PC-3 (cell line): ENCODE measurements around the gene SIVA1. TPM values are rescaled to one million over a fixed set of nuclear protein-coding genes. Genes with fewer than 3 reads are reported as not detected.

Experiments
- ATAC-seq: fragments of 200-7000 bp; cut with Tn5 transposase; 2 replicates; pipeline ENCODE4 v1.9.1; 2020; ENCODE audit warnings: mild to moderate bottlenecking, moderate library complexity
- BruUV-seq: library from RNA; stranded (reverse); fragments of 400-500 nt; replicated peaks from 2 replicates; lab custom pipeline; 2021; lab: Mats Ljungman, UMichigan
- CTCF ChIA-PET: fragments of 300-600 bp; sonication (Branson Sonifier 250); formaldehyde crosslinking; loops from one replicate; lab custom pipeline; 2022; ENCODE audit warnings: antibody characterized with exemption; lab: Charles Lee
- POLR2A ChIA-PET: fragments of 300-600 bp; sonication (Branson Sonifier 250); formaldehyde crosslinking; loops from one replicate; lab custom pipeline; 2022; ENCODE audit warnings: antibody characterized with exemption; ENCODE audit not compliant: unreplicated experiment; lab: Charles Lee
- DNase-seq: peaks from one replicate; pipeline ENCODE4 v3.0.0-alpha.2; 2015
- H2AFZ ChIP-seq: fragments of 300-600 bp; sonication (generic); 2 replicates; pipeline ENCODE4 v1.6.0; 2016; ENCODE audit warnings: antibody characterized with exemption, low read length
- H3F3A ChIP-seq: fragments of 300-600 bp; sonication (generic); one replicate; pipeline ENCODE4 v1.6.0; 2017; ENCODE audit warnings: antibody characterized with exemption, low read length, control low read depth, mild to moderate bottlenecking; ENCODE audit not compliant: unreplicated experiment
- H3K27ac ChIP-seq: fragments of 300-600 bp; sonication (generic); 2 replicates; pipeline ENCODE4 v1.5.1; 2016; ENCODE audit warnings: mild to moderate bottlenecking, low read length
- H3K27me3 ChIP-seq: fragments of 300-600 bp; sonication (generic); 2 replicates; pipeline ENCODE4 v1.6.1; 2016; ENCODE audit warnings: low read length, mixed read lengths
- H3K36me3 ChIP-seq: fragments of 300-600 bp; sonication (generic); 2 replicates; pipeline ENCODE4 v1.6.1; 2016; ENCODE audit warnings: low read depth, mixed run types, low read length, mixed read lengths
- H3K4me1 ChIP-seq: fragments of 300-600 bp; sonication (generic); 2 replicates; pipeline ENCODE4 v1.5.1; 2016; ENCODE audit warnings: low read length; ENCODE audit not compliant: insufficient read depth
- H3K4me2 ChIP-seq: fragments of 300-600 bp; sonication (generic); 2 replicates; pipeline ENCODE4 v1.6.0; 2016; ENCODE audit warnings: low read length
- H3K4me3 ChIP-seq: fragments of 300-600 bp; sonication (generic); 2 replicates; pipeline ENCODE4 v1.5.1; 2016; ENCODE audit warnings: mild to moderate bottlenecking, low read length, mixed read lengths
- H3K79me2 ChIP-seq: fragments of 300-600 bp; sonication (generic); 2 replicates; pipeline ENCODE4 v1.6.1; 2017; ENCODE audit warnings: low read length, mixed read lengths
- H3K9ac ChIP-seq: fragments of 300-600 bp; sonication (generic); 2 replicates; pipeline ENCODE4 v1.6.0; 2016; ENCODE audit warnings: mild to moderate bottlenecking, low read length
- H3K9me2 ChIP-seq: fragments of 300-600 bp; sonication (generic); replicated peaks from 2 replicates; pipeline ENCODE4 v1.6.1; 2016; ENCODE audit warnings: mixed run types, low read length, mixed read lengths
- H3K9me3 ChIP-seq: fragments of 300-600 bp; sonication (generic); 2 replicates; pipeline ENCODE4 v1.6.1; 2016; ENCODE audit warnings: low read length, mixed read lengths
- H4K20me1 ChIP-seq: fragments of 300-600 bp; sonication (generic); 2 replicates; pipeline ENCODE4 v1.6.1; 2016; ENCODE audit warnings: low read length, mixed read lengths
- EZH2 ChIP-seq: fragments of 300-600 bp; sonication (generic); IDR thresholded peaks from one replicate; pipeline ENCODE4 v1.6.1; 2017; ENCODE audit warnings: antibody characterized with exemption, mild to moderate bottlenecking, low read length; ENCODE audit not compliant: unreplicated experiment
- EZH2phosphoT487 ChIP-seq: fragments of 300-600 bp; sonication (generic); IDR thresholded peaks from 2 replicates; pipeline ENCODE4 v1.6.1; 2018; ENCODE audit warnings: mild to moderate bottlenecking, antibody characterized with exemption, low read length, borderline replicate concordance
- intact Hi-C: fragments of 100-400 bp; cut with micrococcal nuclease; formaldehyde crosslinking; loops from 2 replicates; pipeline ENCODE4 v1.9.0; 2023
- total RNA-seq: library from RNA; depleted of rRNA; stranded (reverse); fragments of >200 nt; gene quantifications from 2 replicates; pipeline ENCODE4 v1.2.3, GENCODE V29; 2014
- TF ChIP-seq, protein P1 (sequence below): fragments of 300-600 bp; sonication (generic); conservative IDR thresholded peaks from 2 replicates; pipeline ENCODE4 v1.5.1; 2017; ENCODE audit warnings: antibody characterized with exemption, low read depth, mild to moderate bottlenecking, low read length

Gene SIVA1
- total RNA-seq, 1 experiment from 2014 or later, result 375 TPM

GRCh38 chr14:104782808-104783139 is 29.8 kb downstream of the SIVA1 start:
- POLR2A ChIA-PET, result no interaction called here
- TF ChIP-seq EZH2, result no peak
- no peak for TF ChIP-seq EZH2phosphoT487
- TF ChIP-seq, protein P1, sequence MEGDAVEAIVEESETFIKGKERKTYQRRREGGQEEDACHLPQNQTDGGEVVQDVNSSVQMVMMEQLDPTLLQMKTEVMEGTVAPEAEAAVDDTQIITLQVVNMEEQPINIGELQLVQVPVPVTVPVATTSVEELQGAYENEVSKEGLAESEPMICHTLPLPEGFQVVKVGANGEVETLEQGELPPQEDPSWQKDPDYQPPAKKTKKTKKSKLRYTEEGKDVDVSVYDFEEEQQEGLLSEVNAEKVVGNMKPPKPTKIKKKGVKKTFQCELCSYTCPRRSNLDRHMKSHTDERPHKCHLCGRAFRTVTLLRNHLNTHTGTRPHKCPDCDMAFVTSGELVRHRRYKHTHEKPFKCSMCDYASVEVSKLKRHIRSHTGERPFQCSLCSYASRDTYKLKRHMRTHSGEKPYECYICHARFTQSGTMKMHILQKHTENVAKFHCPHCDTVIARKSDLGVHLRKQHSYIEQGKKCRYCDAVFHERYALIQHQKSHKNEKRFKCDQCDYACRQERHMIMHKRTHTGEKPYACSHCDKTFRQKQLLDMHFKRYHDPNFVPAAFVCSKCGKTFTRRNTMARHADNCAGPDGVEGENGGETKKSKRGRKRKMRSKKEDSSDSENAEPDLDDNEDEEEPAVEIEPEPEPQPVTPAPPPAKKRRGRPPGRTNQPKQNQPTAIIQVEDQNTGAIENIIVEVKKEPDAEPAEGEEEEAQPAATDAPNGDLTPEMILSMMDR, result no peak
- Histone ChIP-seq H3K4me1 (no peaks in the 10 kb centered on the region), H2AFZ (no peak overlapping the region), H3K4me3 (no peak overlapping the region), H3K4me2 (no peak overlapping the region), H4K20me1 (no peaks in the 10 kb centered on the region), H3K27me3 (no peaks in the 10 kb centered on the region), H3K36me3 (no peaks in the 10 kb centered on the region), H3K27ac (no peak overlapping the region), H3F3A (no peaks in the 10 kb centered on the region), H3K9ac (no peak overlapping the region), H3K9me2 (no peaks in the 10 kb centered on the region), H3K79me2 (peaks cover 3% of the 10 kb centered on the region; the same call in 1 of the 2 replicates), H3K9me3 (no peaks in the 10 kb centered on the region)
- intact Hi-C loops, result no loop called here
- ATAC-seq, result no peak
- CTCF ChIA-PET, result no interaction called here
- BruUV-seq, result no TSS peak
- DNase-seq, result no peak

DNA sequence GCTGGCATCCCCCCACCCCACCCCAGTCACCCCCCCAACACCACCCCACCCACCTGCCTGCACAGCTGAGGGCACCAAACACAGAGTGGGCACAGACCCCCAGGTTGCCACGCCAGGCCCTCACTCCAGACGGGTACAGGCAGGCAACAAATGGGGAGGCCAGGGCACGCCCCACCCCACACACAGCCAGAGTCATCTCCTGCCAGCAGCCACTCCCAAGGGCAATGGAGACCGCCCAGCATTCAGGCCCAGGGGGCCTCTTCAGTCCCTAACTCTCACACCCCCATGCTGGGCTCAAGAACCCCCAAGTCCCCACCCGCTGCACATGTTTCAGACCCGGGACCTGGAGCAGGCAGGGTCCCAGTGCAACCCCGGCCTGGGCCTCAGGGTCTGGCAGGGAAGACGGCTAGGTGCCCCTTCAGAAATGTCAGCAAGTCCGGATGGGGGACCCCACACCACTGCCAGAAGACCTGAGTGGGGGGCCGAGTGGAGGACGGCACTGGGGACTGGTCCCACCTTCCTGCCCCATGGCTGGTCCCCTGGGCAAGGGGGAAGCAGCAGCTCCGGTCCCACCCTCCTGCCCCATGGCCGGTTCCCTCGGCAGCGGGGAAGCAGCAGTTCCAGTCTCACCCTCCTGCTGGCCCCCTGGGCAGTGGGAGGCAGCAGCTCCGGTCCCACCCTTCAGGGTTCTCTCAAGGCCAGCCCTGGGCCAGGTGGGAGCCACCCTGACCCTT is 30.7 kb downstream of the SIVA1 start:
- Histone ChIP-seq H3K27ac (no peak overlapping the region), H2AFZ (no peak overlapping the region), H3K9me2 (no peaks in the 10 kb centered on the region), H3K4me2 (no peak overlapping the region), H3K4me3 (no peak overlapping the region), H3K4me1 (no peaks in the 10 kb centered on the region), H3K9ac (no peak overlapping the region), H3K79me2 (peaks cover 12% of the 10 kb centered on the region), H3K9me3 (no peaks in the 10 kb centered on the region), H4K20me1 (no peaks in the 10 kb centered on the region), H3F3A (no peaks in the 10 kb centered on the region), H3K36me3 (no peaks in the 10 kb centered on the region), H3K27me3 (no peaks in the 10 kb centered on the region)
- ChIA-PET POLR2A (no interaction called here), CTCF (no interaction called here)
- no peak for DNase-seq
- no peak for TF ChIP-seq EZH2
- TF ChIP-seq, protein P1, result no peak
- TF ChIP-seq EZH2phosphoT487, result no peak
- no peak for ATAC-seq
- no TSS peak for BruUV-seq
- intact Hi-C loops, result no loop called here

- Histone ChIP-seq H3F3A (no peaks in the 10 kb centered on the region), H3K79me2 (peaks cover 14% of the 10 kb centered on the region), H3K4me3 (no peak overlapping the region), H3K9me2 (no peaks in the 10 kb centered on the region), H3K9me3 (no peaks in the 10 kb centered on the region), H3K27ac (no peak overlapping the region), H3K9ac (no peak overlapping the region), H3K4me1 (no peaks in the 10 kb centered on the region), H3K4me2 (no peak overlapping the region), H4K20me1 (no peaks in the 10 kb centered on the region), H3K36me3 (no peaks in the 10 kb centered on the region), H2AFZ (no peak overlapping the region), H3K27me3 (no peaks in the 10 kb centered on the region)
- ChIA-PET POLR2A (no interaction called here), CTCF (no interaction called here)
- TF ChIP-seq, protein P1, result no peak
- TF ChIP-seq EZH2phosphoT487 (no peak), EZH2 (no peak)
- DNase-seq (no peak), ATAC-seq (no peak)
- intact Hi-C loops, result no loop called here
- no TSS peak for BruUV-seq
Measured at GRCh38 chr14:104784218-104784568, 31.2 kb downstream of the SIVA1 start.
